Measurements from ENCODE around the gene EFHD2.

Gene EFHD2

GRCh38 chr1:15428815-15429435, 19.2 kb downstream of the EFHD2 start:
- H3K27me3 ChIP-seq (replicated peaks; ENCODE audit: control insufficient read depth, insufficient read depth, low read length): no peaks in the 10 kb centered on the region
- H3K36me3 ChIP-seq (ENCODE audit: control insufficient read depth, insufficient read depth, low read length): peaks cover 15% of the 10 kb centered on the region
- no peak for DNase-seq (ENCODE audit: extremely low read depth, insufficient read length)
- H3K4me3 ChIP-seq (replicated peaks; ENCODE audit: low read depth, low read length): no peak overlapping the region
- no peak for TF ChIP-seq CTCF (IDR thresholded peaks at IDR 0.05; ENCODE audit: insufficient read depth, low read length, poor library complexity, severe bottlenecking)

- no peak overlapping the region for H3K4me3 ChIP-seq (replicated peaks; ENCODE audit: low read depth, low read length)
- DNase-seq (ENCODE audit: extremely low read depth, insufficient read length): no peak
- H3K27me3 ChIP-seq (replicated peaks; ENCODE audit: control insufficient read depth, insufficient read depth, low read length): no peaks in the 10 kb centered on the region
- H3K36me3 ChIP-seq (ENCODE audit: control insufficient read depth, insufficient read depth, low read length): peaks cover 12% of the 10 kb centered on the region
- TF ChIP-seq CTCF (IDR thresholded peaks at IDR 0.05; ENCODE audit: insufficient read depth, low read length, poor library complexity, severe bottlenecking): no peak
Measured at GRCh38 chr1:15429701-15430149, 20.0 kb downstream of the EFHD2 start.

GRCh38 chr1:15430787-15431570, 21.3 kb downstream of the EFHD2 start:
- peak; percentile 97 for TF ChIP-seq CTCF (IDR thresholded peaks at IDR 0.05; ENCODE audit: insufficient read depth, low read length, poor library complexity, severe bottlenecking)
- Histone ChIP-seq H3K4me3 (replicated peaks; ENCODE audit: low read depth, low read length) (no peak overlapping the region), H3K36me3 (ENCODE audit: control insufficient read depth, insufficient read depth, low read length) (peaks cover 12% of the 10 kb centered on the region), H3K27me3 (replicated peaks; ENCODE audit: control insufficient read depth, insufficient read depth, low read length) (no peaks in the 10 kb centered on the region)
- DNase-seq (ENCODE audit: extremely low read depth, insufficient read length): peak; percentile 51

- peaks cover 7% of the 10 kb centered on the region for H3K36me3 ChIP-seq (ENCODE audit: control insufficient read depth, insufficient read depth, low read length)
- no peaks in the 10 kb centered on the region for H3K27me3 ChIP-seq (replicated peaks; ENCODE audit: control insufficient read depth, insufficient read depth, low read length)
- no peak for DNase-seq (ENCODE audit: extremely low read depth, insufficient read length)
- no peak for TF ChIP-seq CTCF (IDR thresholded peaks at IDR 0.05; ENCODE audit: insufficient read depth, low read length, poor library complexity, severe bottlenecking)
- no peak overlapping the region for H3K4me3 ChIP-seq (replicated peaks; ENCODE audit: low read depth, low read length)
Measured at GRCh38 chr1:15431571-15431948, 21.9 kb downstream of the EFHD2 start.

- no peak for DNase-seq (ENCODE audit: extremely low read depth, insufficient read length)
- Histone ChIP-seq H3K36me3 (ENCODE audit: control insufficient read depth, insufficient read depth, low read length) (peaks cover 6% of the 10 kb centered on the region), H3K4me3 (replicated peaks; ENCODE audit: low read depth, low read length) (no peak overlapping the region), H3K27me3 (replicated peaks; ENCODE audit: control insufficient read depth, insufficient read depth, low read length) (no peaks in the 10 kb centered on the region)
- no peak for TF ChIP-seq CTCF (IDR thresholded peaks at IDR 0.05; ENCODE audit: insufficient read depth, low read length, poor library complexity, severe bottlenecking)
Measured at GRCh38 chr1:15432324-15432723, 22.6 kb downstream of the EFHD2 start.
